ENCODE data around the gene SIDT1. TPM values are rescaled to one million over a fixed set of nuclear protein-coding genes. Genes with fewer than 3 reads are reported as not detected.

SIDT1 gene
- total RNA-seq, 1 experiment from 2014 or later = not detected

GRCh38 chr3:113677737-113678136, 145.4 kb downstream of the SIDT1 start:
- H3K27me3 ChIP-seq (ENCODE audit: control insufficient read depth, insufficient read depth, low read length) = no peaks in the 10 kb centered on the region
- no peaks in the 10 kb centered on the region for H3K9me3 ChIP-seq (ENCODE audit: control insufficient read depth, insufficient read depth, low read depth, low read length)
- TF ChIP-seq REST (IDR thresholded peaks at IDR 0.05; ENCODE audit: insufficient read depth in 1 of 2, low read depth in 2 of 2, low read length in 1 of 2) (no peak), SIN3A (IDR thresholded peaks at IDR 0.05; ENCODE audit: borderline replicate concordance, insufficient read depth, low read depth, low read length) (no peak), CTCF (IDR thresholded peaks at IDR 0.05) (no peak), TCF7L2 (IDR thresholded peaks at IDR 0.05; ENCODE audit: low read depth, low read length) (no peak), POLR2AphosphoS5 (IDR thresholded peaks at IDR 0.05; ENCODE audit: low read depth, low read length) (no peak)
- no TSS peak for BruUV-seq (replicated peaks)
- no peak for DNase-seq (ENCODE audit: low read depth, low spot score)
- no peaks in the 10 kb centered on the region for H3K36me3 ChIP-seq (ENCODE audit: control insufficient read depth, insufficient read depth, low read length)
- intact Hi-C loops (cut with micrococcal nuclease; ENCODE audit: unreplicated experiment) = no loop called here
- H3K4me1 ChIP-seq (ENCODE audit: control insufficient read depth, insufficient read depth, low read length) = no peaks in the 10 kb centered on the region
- ATAC-seq = no peak
- ChIA-PET CTCF (no interaction called here), POLR2A (no interaction called here)
- in situ Hi-C loops (cut with HindIII; ENCODE audit: low pct_unique_long_range_greater_than_20kb, low sequenced_read_pairs) = no loop called here
- H3K27ac ChIP-seq (ENCODE audit: low read length) = no peak overlapping the region
- H3K4me3 ChIP-seq (ENCODE audit: low read depth in 2 of 2, low read length in 2 of 2) = no peak overlapping the region

DNA sequence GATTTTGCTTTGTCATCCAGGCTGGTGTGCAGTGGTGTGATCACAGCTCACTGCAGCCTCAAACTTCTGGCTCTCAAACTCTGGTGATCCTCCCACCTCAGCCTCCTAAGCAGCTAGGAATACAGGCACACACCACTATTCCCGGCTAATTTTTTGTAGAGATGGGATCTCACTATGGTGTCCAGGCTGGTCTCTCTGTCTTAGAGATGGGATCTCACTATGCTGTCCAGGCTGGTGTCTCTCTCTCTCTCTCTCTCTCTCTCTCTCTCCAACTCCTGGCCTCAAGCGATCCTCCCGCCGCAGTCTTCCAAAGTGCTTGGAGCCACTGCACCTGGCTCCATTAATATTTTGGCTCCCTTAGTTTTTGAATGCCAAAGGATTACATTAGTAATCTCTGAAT, 146.4 kb downstream of the SIDT1 start:
- POLR2A ChIA-PET = no interaction called here
- CTCF ChIA-PET = no interaction called here
- H3K27ac ChIP-seq (ENCODE audit: low read length) = no peak overlapping the region
- no TSS peak for BruUV-seq (replicated peaks)
- H3K4me1 ChIP-seq (ENCODE audit: control insufficient read depth, insufficient read depth, low read length) = no peaks in the 10 kb centered on the region
- no peaks in the 10 kb centered on the region for H3K27me3 ChIP-seq (ENCODE audit: control insufficient read depth, insufficient read depth, low read length)
- no peak overlapping the region for H3K4me3 ChIP-seq (ENCODE audit: low read depth in 2 of 2, low read length in 2 of 2)
- in situ Hi-C loops (cut with HindIII; ENCODE audit: low pct_unique_long_range_greater_than_20kb, low sequenced_read_pairs) = no loop called here
- DNase-seq (ENCODE audit: low read depth, low spot score) (no peak), ATAC-seq (no peak)
- TF ChIP-seq SIN3A (IDR thresholded peaks at IDR 0.05; ENCODE audit: borderline replicate concordance, insufficient read depth, low read depth, low read length) (no peak), REST (IDR thresholded peaks at IDR 0.05; ENCODE audit: insufficient read depth in 1 of 2, low read depth in 2 of 2, low read length in 1 of 2) (no peak), CTCF (IDR thresholded peaks at IDR 0.05) (no peak), POLR2AphosphoS5 (IDR thresholded peaks at IDR 0.05; ENCODE audit: low read depth, low read length) (no peak), TCF7L2 (IDR thresholded peaks at IDR 0.05; ENCODE audit: low read depth, low read length) (no peak)
- H3K9me3 ChIP-seq (ENCODE audit: control insufficient read depth, insufficient read depth, low read depth, low read length) = no peaks in the 10 kb centered on the region
- intact Hi-C loops (cut with micrococcal nuclease; ENCODE audit: unreplicated experiment) = no loop called here
- no peaks in the 10 kb centered on the region for H3K36me3 ChIP-seq (ENCODE audit: control insufficient read depth, insufficient read depth, low read length)

Small RNA genes within 50 kb of the gene (microRNA-seq; reads per million reads assigned to microRNA genes)
- not detected for gene MIR4446 (ENCODE audit: unreplicated experiment)

Other genes with a start within 250 kb of the SIDT1 start
- 0.74 TPM for gene CFAP44, start 91.1 kb upstream of the SIDT1 start, total RNA-seq (2021; ENCODE audit: unreplicated experiment)
- gene SPICE1, start 17.4 kb upstream of the SIDT1 start, total RNA-seq (2021; ENCODE audit: unreplicated experiment) = 14.8 TPM
- 18.2 TPM for gene USF3, start 164.1 kb downstream of the SIDT1 start, total RNA-seq (2021; ENCODE audit: unreplicated experiment)
- gene NAA50, start 213.7 kb downstream of the SIDT1 start, total RNA-seq (2021; ENCODE audit: unreplicated experiment) = 208 TPM
- 89.6 TPM for gene ATP6V1A, start 214.5 kb downstream of the SIDT1 start, total RNA-seq (2021; ENCODE audit: unreplicated experiment)